GM18858 (cell line): ENCODE measurements around the gene TRIM75.
"Not testable (repeated sequence)": the region's sequence is repeated elsewhere in the genome, so short reads cannot be mapped to it uniquely, and the experiment has no call there.

Experiments used
- ATAC-seq: cut with Tn5 transposase; IDR thresholded peaks from one replicate; pipeline ENCODE4 v1.9.1; 2021; ENCODE audit not compliant: unreplicated experiment

Gene TRIM75

DNA sequence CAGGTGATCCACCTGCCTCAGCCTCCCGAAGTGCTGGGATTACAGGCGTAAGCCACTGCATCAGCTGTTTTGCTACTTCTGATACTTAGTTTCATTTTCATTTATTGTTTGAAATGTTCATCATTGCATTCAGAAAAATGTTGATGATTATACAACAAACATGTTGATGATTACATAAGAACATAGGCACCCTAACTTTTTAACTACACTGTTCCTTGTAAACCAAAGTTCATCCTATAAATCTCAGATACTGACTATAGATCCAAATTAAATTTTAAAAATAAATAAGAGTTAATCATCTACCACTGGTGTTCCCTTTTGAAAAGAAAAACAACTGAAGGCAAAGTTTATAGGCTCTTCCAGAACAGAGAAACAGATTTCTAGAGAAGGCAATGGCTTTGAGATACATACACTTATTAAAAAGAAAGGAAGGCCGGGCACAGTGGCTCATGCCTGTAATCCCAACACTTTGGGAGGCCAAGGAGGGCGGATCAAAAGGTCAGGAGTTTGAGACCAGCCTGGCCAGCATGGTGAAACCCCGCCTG lies 23.4 kb downstream of the TRIM75 start:
- ATAC-seq = no peak

DNA sequence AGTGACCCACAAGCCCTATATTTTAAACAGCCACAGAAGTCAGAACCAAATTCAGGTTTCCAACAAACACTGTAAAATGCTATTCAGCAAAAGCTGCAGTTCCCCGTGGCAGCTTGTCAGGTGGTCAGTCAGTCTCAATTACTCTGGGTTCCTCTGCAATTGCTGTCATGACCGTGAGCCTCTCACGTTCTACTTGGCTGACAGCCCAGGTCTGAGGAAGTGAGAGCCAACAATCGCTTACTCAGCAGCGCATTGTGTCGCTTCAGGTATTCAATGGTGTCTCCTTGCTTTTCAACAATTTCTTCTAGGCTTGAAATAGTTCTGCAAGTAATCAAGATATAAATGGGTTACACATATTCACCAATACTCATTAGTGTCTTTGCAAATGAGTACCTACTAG lies 25.8 kb downstream of the TRIM75 start:
- ATAC-seq = peak; percentile 80

DNA sequence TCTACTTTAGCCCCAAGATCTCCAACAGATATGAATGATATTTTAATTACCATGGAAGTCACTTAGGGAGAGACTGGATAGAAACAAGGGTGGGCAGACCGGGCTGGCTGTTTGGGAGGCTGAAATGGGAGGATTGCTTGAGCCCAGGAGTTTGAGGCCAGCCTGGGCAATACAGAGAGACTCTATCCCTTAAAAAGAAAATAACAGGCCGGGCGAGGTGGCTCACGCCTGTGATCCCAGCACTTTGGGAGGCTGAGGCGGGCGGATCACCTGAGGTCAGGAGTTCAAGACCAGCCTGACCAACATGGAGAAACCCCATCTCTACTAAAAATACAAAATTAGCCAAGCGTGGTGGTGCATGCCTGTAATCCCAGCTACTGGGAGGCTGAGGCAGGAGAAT lies 31.1 kb downstream of the TRIM75 start:
- ATAC-seq = not testable (repeated sequence)

GRCh38 chr4:165085946-165086345 lies 32.3 kb downstream of the TRIM75 start:
- no peak for ATAC-seq

- no peak for ATAC-seq
These were observed 34.7 kb downstream of the TRIM75 start for GRCh38 chr4:165088366-165088765.

DNA sequence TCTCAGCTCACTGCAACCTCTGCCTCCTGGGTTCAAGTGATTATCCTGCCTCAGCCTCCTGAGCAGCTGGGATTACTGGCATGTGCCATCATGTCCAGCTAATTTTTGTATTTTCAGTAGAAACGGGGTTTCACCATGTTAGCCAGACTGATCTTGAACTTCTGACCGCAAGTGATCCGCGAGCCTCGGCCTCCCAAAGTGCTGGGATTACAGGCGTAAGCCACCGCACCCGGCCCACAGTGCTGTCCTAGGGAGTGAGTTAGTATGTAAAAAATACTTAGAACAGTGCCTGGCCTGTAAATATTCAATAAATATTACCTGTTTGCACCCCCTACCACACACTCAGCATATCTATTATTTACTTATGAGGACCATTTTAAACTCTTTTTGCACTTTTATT lies 38.5 kb downstream of the TRIM75 start:
- not testable (repeated sequence) for ATAC-seq

DNA sequence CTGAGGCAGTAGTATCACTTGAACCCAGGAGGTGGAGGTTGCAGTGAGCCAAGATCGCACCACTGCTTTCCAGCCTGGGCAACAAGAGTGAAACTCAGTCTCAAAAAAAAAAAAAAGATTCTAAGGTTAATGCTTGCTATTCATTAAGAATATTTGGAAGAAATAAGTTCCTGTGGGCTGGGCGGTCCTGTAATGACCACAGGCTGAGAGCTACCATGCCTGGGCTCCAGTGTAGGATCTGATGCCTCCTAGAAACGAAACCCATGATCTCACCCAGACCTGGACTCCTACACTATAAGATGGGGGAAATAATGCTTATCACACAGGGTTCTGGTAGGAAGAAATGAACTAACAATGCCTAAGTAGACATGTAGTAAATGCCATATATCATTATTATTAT lies 41.2 kb downstream of the TRIM75 start:
- ATAC-seq = no peak

- no peak for ATAC-seq
These were observed 41.6 kb downstream of the TRIM75 start for GRCh38 chr4:165095291-165095690.

GRCh38 chr4:165096776-165097175 lies 43.1 kb downstream of the TRIM75 start:
- ATAC-seq = peak; percentile 53

DNA sequence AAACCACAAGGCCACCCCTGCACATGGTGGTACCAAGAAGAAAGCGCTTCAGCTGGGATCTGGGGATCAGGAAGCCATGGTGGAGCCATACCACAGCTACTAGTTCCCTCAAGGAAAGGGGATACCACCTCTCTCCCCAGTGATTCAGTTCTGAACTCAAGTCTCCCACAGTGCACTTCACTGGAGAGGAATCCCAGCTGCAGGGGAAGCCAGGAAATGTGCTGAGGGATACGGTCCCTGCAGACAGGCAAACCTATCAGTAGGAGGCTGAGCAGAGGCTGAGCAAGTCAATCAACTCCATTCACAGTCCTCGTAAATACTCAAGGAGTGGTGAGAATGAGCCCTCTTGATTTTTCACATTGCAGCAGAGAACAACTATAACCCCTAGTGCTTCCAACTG lies 48.0 kb downstream of the TRIM75 start:
- ATAC-seq = no peak

DNA sequence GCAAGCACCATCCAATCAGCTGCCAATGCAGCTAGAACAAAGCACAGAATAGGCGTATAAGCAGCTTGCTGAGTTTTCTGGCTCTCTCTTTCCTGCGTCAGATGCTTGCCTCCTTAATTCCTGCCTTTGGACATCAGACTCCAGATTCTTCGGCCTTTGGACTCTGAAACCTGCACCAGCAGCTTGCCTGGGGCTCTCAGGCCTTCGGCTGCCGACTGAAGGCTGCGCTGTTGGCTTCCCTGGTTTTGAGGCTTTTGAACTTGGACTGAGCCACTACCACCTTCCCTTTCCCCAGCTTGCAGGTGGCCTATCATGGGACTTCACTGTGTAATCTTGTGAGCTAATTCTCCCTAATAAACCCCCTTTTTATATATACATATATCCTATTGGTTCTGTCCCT lies 52.9 kb downstream of the TRIM75 start:
- ATAC-seq = no peak
